ENCODE results near the gene RAB27B.

RAB27B gene

DNA sequence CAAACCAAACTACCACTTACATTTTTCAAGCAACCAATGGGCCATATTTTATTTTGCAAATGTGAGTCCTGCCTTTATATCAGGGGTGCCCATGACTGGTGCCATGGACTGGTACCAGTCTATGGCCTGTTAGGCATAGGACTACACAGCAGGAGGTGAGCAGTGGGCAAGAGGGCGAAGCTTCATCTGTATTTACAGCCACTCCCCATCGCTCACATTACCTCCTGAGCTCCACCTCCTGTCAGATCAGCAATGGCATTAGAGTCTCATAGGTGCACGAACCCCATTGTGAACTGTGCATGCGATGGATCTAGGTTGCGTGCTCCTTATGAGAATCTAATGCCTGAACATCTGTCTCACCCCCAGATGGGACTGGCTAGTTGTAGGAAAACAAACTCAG, 77.4 kb downstream of the RAB27B start:
- H3K9ac ChIP-seq (ENCODE audit: low read length) = no peak overlapping the region
- no peaks in the 10 kb centered on the region for H3K27me3 ChIP-seq (ENCODE audit: insufficient read depth, low read length, poor library complexity)
- no peak overlapping the region for H3K4me3 ChIP-seq (ENCODE audit: low read length)
- H4K8ac ChIP-seq (ENCODE audit: low read depth, low read length) = no peak overlapping the region
- no peak overlapping the region for H4K5ac ChIP-seq (ENCODE audit: low read length)
- no peak overlapping the region for H3K56ac ChIP-seq (ENCODE audit: low read length)
- no peak overlapping the region for H3K4me2 ChIP-seq (ENCODE audit: low read length)
- H3K4ac ChIP-seq (ENCODE audit: low read depth, low read length) = no peak overlapping the region
- no peak overlapping the region for H3K18ac ChIP-seq (ENCODE audit: low read length)
- WGBS (ENCODE audit: extremely low coverage, insufficient coverage, low lambda C conversion rate) = no CpG with 5 or more reads among the region's 5 CpGs
- no peak overlapping the region for H2BK15ac ChIP-seq (replicated peaks; ENCODE audit: low read depth)
- no peaks in the 10 kb centered on the region for H3K36me3 ChIP-seq (ENCODE audit: control insufficient read depth, insufficient read depth, low read length)
- H3K23ac ChIP-seq (ENCODE audit: low read length) = no peak overlapping the region
- H2BK5ac ChIP-seq (ENCODE audit: low read length) = no peak overlapping the region
- no peak overlapping the region for H3K27ac ChIP-seq (ENCODE audit: low read depth, low read length)
- DNase-seq = no peak
- H3K79me1 ChIP-seq (ENCODE audit: low read length) = no peaks in the 10 kb centered on the region
- H3K4me1 ChIP-seq (ENCODE audit: control insufficient read depth, low read depth, low read length) = no peaks in the 10 kb centered on the region
- no peak overlapping the region for H2AK5ac ChIP-seq (ENCODE audit: low read length)
- H3K79me2 ChIP-seq (ENCODE audit: control insufficient read depth, insufficient read depth, low read length) = no peaks in the 10 kb centered on the region
- no peak overlapping the region for H2BK120ac ChIP-seq (ENCODE audit: low read depth, low read length)

DNA sequence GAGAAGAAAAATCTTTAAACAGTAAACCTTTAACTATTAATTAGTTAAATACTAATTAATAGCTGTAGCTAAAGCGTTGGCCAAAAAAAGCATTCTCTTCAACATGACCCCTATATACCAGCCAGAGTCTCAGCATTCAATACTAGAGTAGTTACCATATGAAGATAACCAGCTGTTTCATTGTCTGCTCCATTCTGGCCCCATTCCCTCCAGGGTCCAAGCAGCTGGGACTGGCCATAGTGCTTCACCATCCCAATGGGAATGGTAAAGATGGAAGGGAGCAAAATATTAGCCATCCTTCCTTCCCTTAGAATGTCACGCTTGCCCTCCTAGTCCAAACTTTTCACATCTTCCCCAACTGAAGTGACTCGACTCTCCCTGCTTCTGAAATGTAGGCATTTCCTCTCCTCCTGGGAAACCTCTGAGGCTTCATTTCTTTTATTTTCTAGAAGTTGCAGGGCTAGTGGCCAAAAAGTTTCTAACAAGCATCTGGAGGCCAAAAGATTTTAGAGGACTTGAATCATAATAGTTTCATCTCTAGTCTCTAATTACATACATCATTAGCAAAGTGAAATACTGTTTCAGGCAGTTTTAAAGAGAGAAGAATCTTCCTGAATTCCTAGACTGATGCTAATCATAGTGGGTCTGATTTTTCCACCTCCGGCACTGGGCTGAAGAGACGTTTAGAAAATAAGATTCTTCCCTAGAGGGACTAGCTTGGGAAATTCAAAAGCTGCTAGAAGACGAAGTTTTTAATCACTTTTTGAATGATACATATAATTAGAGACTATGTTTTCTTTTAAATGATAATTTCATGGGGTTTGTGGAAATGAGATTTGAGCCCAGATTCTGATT, 78.3 kb downstream of the RAB27B start:
- Histone ChIP-seq H2BK120ac (ENCODE audit: low read depth, low read length) (no peak overlapping the region), H4K5ac (ENCODE audit: low read length) (no peak overlapping the region), H3K9ac (ENCODE audit: low read length) (no peak overlapping the region), H3K4me1 (ENCODE audit: control insufficient read depth, low read depth, low read length) (no peaks in the 10 kb centered on the region), H3K27ac (ENCODE audit: low read depth, low read length) (no peak overlapping the region), H3K18ac (ENCODE audit: low read length) (no peak overlapping the region), H3K4me2 (ENCODE audit: low read length) (no peak overlapping the region), H3K36me3 (ENCODE audit: control insufficient read depth, insufficient read depth, low read length) (no peaks in the 10 kb centered on the region), H3K79me1 (ENCODE audit: low read length) (no peaks in the 10 kb centered on the region), H2BK5ac (ENCODE audit: low read length) (no peak overlapping the region), H3K56ac (ENCODE audit: low read length) (no peak overlapping the region), H3K23ac (ENCODE audit: low read length) (no peak overlapping the region), H3K79me2 (ENCODE audit: control insufficient read depth, insufficient read depth, low read length) (no peaks in the 10 kb centered on the region), H4K8ac (ENCODE audit: low read depth, low read length) (no peak overlapping the region), H3K4me3 (ENCODE audit: low read length) (no peak overlapping the region), H2AK5ac (ENCODE audit: low read length) (no peak overlapping the region), H3K27me3 (ENCODE audit: insufficient read depth, low read length, poor library complexity) (no peaks in the 10 kb centered on the region), H3K4ac (ENCODE audit: low read depth, low read length) (no peak overlapping the region), H2BK15ac (replicated peaks; ENCODE audit: low read depth) (no peak overlapping the region)
- no CpG with 5 or more reads among the region's 6 CpGs for WGBS (ENCODE audit: extremely low coverage, insufficient coverage, low lambda C conversion rate)
- DNase-seq = no peak

DNA sequence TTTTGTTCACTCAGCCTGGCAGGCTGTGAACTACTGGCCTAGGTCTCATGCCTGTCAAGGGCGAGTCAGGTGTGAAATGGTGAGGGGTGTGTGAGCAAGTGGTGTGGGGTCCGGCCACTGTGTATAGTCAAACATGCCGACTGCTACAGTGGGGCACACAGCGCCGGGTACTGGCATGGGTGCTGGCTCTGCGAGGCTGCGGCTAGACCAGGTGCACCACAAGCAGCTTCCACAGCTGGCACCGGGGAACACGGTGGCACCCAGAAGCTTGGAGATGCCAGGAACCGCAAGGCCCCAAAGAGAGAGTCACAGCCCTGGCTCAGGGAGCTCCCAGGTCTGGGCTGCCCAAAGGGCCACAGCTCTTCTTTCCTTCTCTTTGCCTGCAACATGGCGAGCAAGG, 81.3 kb downstream of the RAB27B start:
- no CpG with 5 or more reads among the region's 11 CpGs for WGBS (ENCODE audit: extremely low coverage, insufficient coverage, low lambda C conversion rate)
- H3K4me1 ChIP-seq (ENCODE audit: control insufficient read depth, low read depth, low read length) = no peaks in the 10 kb centered on the region
- H3K4ac ChIP-seq (ENCODE audit: low read depth, low read length) = no peak overlapping the region
- no peak overlapping the region for H3K4me2 ChIP-seq (ENCODE audit: low read length)
- H4K5ac ChIP-seq (ENCODE audit: low read length) = no peak overlapping the region
- H3K27ac ChIP-seq (ENCODE audit: low read depth, low read length) = no peak overlapping the region
- no peak overlapping the region for H2BK15ac ChIP-seq (replicated peaks; ENCODE audit: low read depth)
- H3K4me3 ChIP-seq (ENCODE audit: low read length) = no peak overlapping the region
- no peak for DNase-seq
- no peaks in the 10 kb centered on the region for H3K79me1 ChIP-seq (ENCODE audit: low read length)
- no peak overlapping the region for H4K8ac ChIP-seq (ENCODE audit: low read depth, low read length)
- no peaks in the 10 kb centered on the region for H3K79me2 ChIP-seq (ENCODE audit: control insufficient read depth, insufficient read depth, low read length)
- no peaks in the 10 kb centered on the region for H3K27me3 ChIP-seq (ENCODE audit: insufficient read depth, low read length, poor library complexity)
- H3K9ac ChIP-seq (ENCODE audit: low read length) = no peak overlapping the region
- no peaks in the 10 kb centered on the region for H3K36me3 ChIP-seq (ENCODE audit: control insufficient read depth, insufficient read depth, low read length)
- no peak overlapping the region for H3K23ac ChIP-seq (ENCODE audit: low read length)
- H2BK5ac ChIP-seq (ENCODE audit: low read length) = no peak overlapping the region
- no peak overlapping the region for H2BK120ac ChIP-seq (ENCODE audit: low read depth, low read length)
- no peak overlapping the region for H3K18ac ChIP-seq (ENCODE audit: low read length)
- H3K56ac ChIP-seq (ENCODE audit: low read length) = no peak overlapping the region
- no peak overlapping the region for H2AK5ac ChIP-seq (ENCODE audit: low read length)

DNA sequence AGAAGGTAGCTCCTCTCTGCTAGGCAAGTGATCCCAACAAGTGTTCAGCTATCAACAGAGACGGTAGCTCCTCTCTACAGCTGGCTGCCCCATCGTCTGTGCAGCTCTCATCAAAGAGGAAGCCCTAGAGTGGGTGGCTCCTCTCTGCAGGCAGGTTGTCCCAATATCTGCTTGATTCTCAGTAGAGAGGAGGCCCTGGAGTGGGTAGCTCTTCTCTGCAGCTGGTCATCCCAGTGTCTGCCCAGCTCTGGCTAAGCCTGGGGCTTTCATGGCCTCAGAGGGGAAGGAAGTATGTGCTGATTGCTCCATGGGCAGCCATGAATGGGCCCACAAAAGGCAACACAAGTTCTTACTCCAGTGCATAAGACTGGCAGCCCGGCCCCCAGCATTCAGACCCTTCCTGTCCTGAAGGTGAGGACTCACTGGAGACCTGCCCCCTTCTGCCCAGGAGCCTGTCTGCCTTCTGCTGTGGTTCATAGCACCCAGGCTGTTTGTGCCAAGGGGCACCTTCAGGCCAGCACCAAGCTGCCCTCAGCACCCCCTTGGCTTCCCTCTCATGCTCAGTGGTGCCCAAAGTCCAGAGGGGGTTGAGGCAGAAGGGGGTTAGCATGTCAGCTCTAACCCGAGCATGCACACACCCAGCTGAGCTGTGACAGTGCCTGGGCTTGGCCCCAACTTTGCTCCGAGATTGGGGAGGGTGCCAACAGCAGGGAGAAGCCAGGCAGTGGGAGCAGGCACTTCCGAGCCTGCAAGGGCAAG, 82.1 kb downstream of the RAB27B start:
- no peak overlapping the region for H3K4me3 ChIP-seq (ENCODE audit: low read length)
- no peak overlapping the region for H4K5ac ChIP-seq (ENCODE audit: low read length)
- H2AK5ac ChIP-seq (ENCODE audit: low read length) = no peak overlapping the region
- H3K23ac ChIP-seq (ENCODE audit: low read length) = no peak overlapping the region
- no peaks in the 10 kb centered on the region for H3K4me1 ChIP-seq (ENCODE audit: control insufficient read depth, low read depth, low read length)
- WGBS (ENCODE audit: extremely low coverage, insufficient coverage, low lambda C conversion rate) = no CpG with 5 or more reads among the region's 6 CpGs
- no peak overlapping the region for H3K4me2 ChIP-seq (ENCODE audit: low read length)
- no peak overlapping the region for H2BK5ac ChIP-seq (ENCODE audit: low read length)
- no peak for DNase-seq
- no peak overlapping the region for H3K18ac ChIP-seq (ENCODE audit: low read length)
- no peaks in the 10 kb centered on the region for H3K79me2 ChIP-seq (ENCODE audit: control insufficient read depth, insufficient read depth, low read length)
- no peak overlapping the region for H4K8ac ChIP-seq (ENCODE audit: low read depth, low read length)
- no peak overlapping the region for H3K4ac ChIP-seq (ENCODE audit: low read depth, low read length)
- no peaks in the 10 kb centered on the region for H3K27me3 ChIP-seq (ENCODE audit: insufficient read depth, low read length, poor library complexity)
- H2BK120ac ChIP-seq (ENCODE audit: low read depth, low read length) = no peak overlapping the region
- no peaks in the 10 kb centered on the region for H3K79me1 ChIP-seq (ENCODE audit: low read length)
- H3K56ac ChIP-seq (ENCODE audit: low read length) = no peak overlapping the region
- H3K9ac ChIP-seq (ENCODE audit: low read length) = no peak overlapping the region
- no peak overlapping the region for H2BK15ac ChIP-seq (replicated peaks; ENCODE audit: low read depth)
- H3K36me3 ChIP-seq (ENCODE audit: control insufficient read depth, insufficient read depth, low read length) = no peaks in the 10 kb centered on the region
- H3K27ac ChIP-seq (ENCODE audit: low read depth, low read length) = no peak overlapping the region

DNA sequence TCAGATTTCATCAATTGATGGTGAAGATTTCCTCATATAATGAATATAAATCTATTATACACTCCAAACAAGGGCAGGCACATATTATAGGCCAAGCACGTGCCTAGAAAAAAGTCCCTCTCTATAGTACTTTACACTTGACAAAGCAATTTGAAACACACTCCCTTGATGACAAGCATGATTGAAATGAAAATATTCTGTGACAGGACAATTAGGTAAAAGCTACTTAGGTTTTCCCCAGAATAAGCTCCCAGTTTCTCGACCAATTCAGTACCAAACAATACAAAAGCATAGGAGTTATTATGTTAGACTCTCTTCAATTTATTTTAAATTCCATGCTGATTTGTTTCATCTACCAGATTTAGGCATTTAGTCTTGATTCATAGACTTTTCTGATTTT, 83.3 kb downstream of the RAB27B start:
- Histone ChIP-seq H3K36me3 (ENCODE audit: control insufficient read depth, insufficient read depth, low read length) (no peaks in the 10 kb centered on the region), H2AK5ac (ENCODE audit: low read length) (no peak overlapping the region), H3K79me1 (ENCODE audit: low read length) (no peaks in the 10 kb centered on the region), H3K18ac (ENCODE audit: low read length) (no peak overlapping the region), H2BK120ac (ENCODE audit: low read depth, low read length) (no peak overlapping the region), H3K4me3 (ENCODE audit: low read length) (no peak overlapping the region), H3K79me2 (ENCODE audit: control insufficient read depth, insufficient read depth, low read length) (no peaks in the 10 kb centered on the region), H3K23ac (ENCODE audit: low read length) (no peak overlapping the region), H4K8ac (ENCODE audit: low read depth, low read length) (no peak overlapping the region), H2BK5ac (ENCODE audit: low read length) (no peak overlapping the region), H3K27me3 (ENCODE audit: insufficient read depth, low read length, poor library complexity) (no peaks in the 10 kb centered on the region), H4K5ac (ENCODE audit: low read length) (no peak overlapping the region), H2BK15ac (replicated peaks; ENCODE audit: low read depth) (no peak overlapping the region), H3K56ac (ENCODE audit: low read length) (no peak overlapping the region), H3K4ac (ENCODE audit: low read depth, low read length) (no peak overlapping the region), H3K4me2 (ENCODE audit: low read length) (no peak overlapping the region), H3K27ac (ENCODE audit: low read depth, low read length) (no peak overlapping the region), H3K9ac (ENCODE audit: low read length) (no peak overlapping the region), H3K4me1 (ENCODE audit: control insufficient read depth, low read depth, low read length) (no peaks in the 10 kb centered on the region)
- no peak for DNase-seq
- no CpG with 5 or more reads among the region's 2 CpGs for WGBS (ENCODE audit: extremely low coverage, insufficient coverage, low lambda C conversion rate)
